Common myeloid progenitor, CD34-positive (primary cell): Measurements from ENCODE around the gene IVNS1ABP.
A peak's percentile ranks its signal among the peaks of the same experiment; 100 is the strongest.
"Not testable (repeated sequence)": the region's sequence is repeated elsewhere in the genome, so short reads cannot be mapped to it uniquely, and the experiment has no call there.

Source experiments
- CTCF ChIA-PET: fragments of 350-600 bp; sonication (Branson Sonifier 250); formaldehyde crosslinking; loops from one replicate; lab custom pipeline; 2021; ENCODE audit warnings: antibody characterized with exemption; lab: Charles Lee
- POLR2A ChIA-PET: fragments of 350-600 bp; sonication (Branson Sonifier 250); formaldehyde crosslinking; loops from one replicate; lab custom pipeline; 2021; ENCODE audit warnings: antibody characterized with exemption; lab: Charles Lee
- DNase-seq, 3 donors: peaks; one replicate each; pipeline versions ENCODE4 v3.0.0 to v3.0.0-alpha.2; 2013
- H3K27ac ChIP-seq, 2 experiments: 1 replicate in 1 of 2; 2 replicates in 1 of 2; pipeline ENCODE4 v1.7.0; 2013; ENCODE audit warnings: inconsistent platforms in 2 of 2, low read length in 2 of 2, mild to moderate bottlenecking in 2 of 2, low read depth in 1 of 2, moderate library complexity in 1 of 2; ENCODE audit not compliant: severe bottlenecking in 2 of 2, insufficient read depth in 1 of 2, poor library complexity in 1 of 2
- H3K27me3 ChIP-seq, 5 experiments: replicated peaks in 2 of 5; 1 replicate in 3 of 5; 2 replicates in 2 of 5; pipeline versions ENCODE4 v1.6.1 to v1.7.0; 2013; ENCODE audit warnings: low read length in 4 of 5, mild to moderate bottlenecking in 2 of 5, moderate library complexity in 2 of 5, inconsistent platforms in 1 of 5; ENCODE audit not compliant: insufficient read depth in 5 of 5, control insufficient read depth in 4 of 5
- H3K36me3 ChIP-seq, 4 experiments: 1 replicate in 2 of 4; 2 replicates in 2 of 4; pipeline versions ENCODE4 v1.6.1 to v1.7.0; 2013; ENCODE audit warnings: low read length in 3 of 4, control low read depth in 1 of 4, mild to moderate bottlenecking in 1 of 4; ENCODE audit not compliant: control insufficient read depth in 4 of 4, insufficient read depth in 4 of 4
- H3K4me1 ChIP-seq, 4 experiments: 1 replicate in 3 of 4; 2 replicates in 1 of 4; pipeline versions ENCODE4 v1.6.1 to v1.7.1; 2013; ENCODE audit warnings: low read length in 3 of 4, mild to moderate bottlenecking in 3 of 4, control low read depth in 1 of 4, inconsistent platforms in 1 of 4, moderate library complexity in 1 of 4; ENCODE audit not compliant: control insufficient read depth in 4 of 4, insufficient read depth in 4 of 4; ENCODE audit errors: control extremely low read depth in 1 of 4
- H3K4me3 ChIP-seq, 7 experiments: 1 replicate in 4 of 7; 2 replicates in 3 of 7; pipeline versions ENCODE4 v1.5.1 to v1.7.0; 2013; ENCODE audit warnings: mild to moderate bottlenecking in 7 of 7, low read length in 6 of 7, moderate library complexity in 6 of 7, inconsistent platforms in 2 of 7, low read depth in 2 of 7, control low read depth in 1 of 7; ENCODE audit not compliant: insufficient read depth in 4 of 7, control insufficient read depth in 1 of 7; ENCODE audit errors: extremely low read depth in 1 of 7
- H3K9me3 ChIP-seq, 5 experiments: 1 replicate in 4 of 5; 2 replicates in 1 of 5; pipeline versions ENCODE4 v1.6.1 to v1.7.1; 2013; ENCODE audit warnings: low read length in 4 of 5, mild to moderate bottlenecking in 2 of 5, inconsistent platforms in 1 of 5, low read depth in 1 of 5, moderate library complexity in 1 of 5; ENCODE audit not compliant: control insufficient read depth in 4 of 5, insufficient read depth in 2 of 5; ENCODE audit errors: control extremely low read depth in 1 of 5
- WGBS: methylation state at CpG from one replicate; pipeline ENCODE4 v1.1.5; 2013; ENCODE audit not compliant: insufficient coverage; 5-methylcytosine and 5-hydroxymethylcytosine counted together

The IVNS1ABP gene

DNA sequence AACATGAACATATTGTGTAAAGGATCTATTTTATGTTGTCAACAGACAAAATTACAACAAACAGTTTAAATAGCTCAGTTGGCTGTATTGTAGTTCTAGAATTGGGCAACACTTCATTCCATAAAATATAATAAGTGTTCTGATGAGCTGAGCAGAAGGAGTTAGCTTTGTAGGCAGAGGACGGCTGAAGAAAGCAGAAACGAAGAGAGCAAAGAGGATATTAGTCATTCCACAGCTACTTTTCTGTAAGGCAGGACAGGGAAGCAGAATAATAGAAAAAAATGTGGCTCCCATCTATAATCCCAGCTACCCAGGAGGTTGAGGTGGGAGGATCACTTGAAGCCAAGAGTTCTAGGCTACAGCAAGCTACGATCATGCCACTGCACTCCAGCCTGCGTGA is 20.2 kb upstream of the IVNS1ABP start:
- ChIA-PET CTCF (interaction anchor here (0.5 to 1.7 kb wide), 6 partner anchors 10 to 344 kb away, joined by 3 to 8 read pairs (median 3); no protein-coding TSS in a partner anchor), POLR2A (no interaction called here)
- WGBS: no CpG with 5 or more reads among the region's 4 CpGs
- H3K27me3 ChIP-seq: no peaks in the 10 kb centered on the region
- no peak overlapping the region for H3K27ac ChIP-seq
- no peak overlapping the region for H3K4me3 ChIP-seq
- no peaks in the 10 kb centered on the region for H3K9me3 ChIP-seq
- no peaks in the 10 kb centered on the region for H3K36me3 ChIP-seq
- H3K4me1 ChIP-seq: peaks cover 25 to 38% (median 26%) of the 10 kb centered on the region in 4 experiments
- peak in 1 of 3 donors; percentile 23 for DNase-seq

DNA sequence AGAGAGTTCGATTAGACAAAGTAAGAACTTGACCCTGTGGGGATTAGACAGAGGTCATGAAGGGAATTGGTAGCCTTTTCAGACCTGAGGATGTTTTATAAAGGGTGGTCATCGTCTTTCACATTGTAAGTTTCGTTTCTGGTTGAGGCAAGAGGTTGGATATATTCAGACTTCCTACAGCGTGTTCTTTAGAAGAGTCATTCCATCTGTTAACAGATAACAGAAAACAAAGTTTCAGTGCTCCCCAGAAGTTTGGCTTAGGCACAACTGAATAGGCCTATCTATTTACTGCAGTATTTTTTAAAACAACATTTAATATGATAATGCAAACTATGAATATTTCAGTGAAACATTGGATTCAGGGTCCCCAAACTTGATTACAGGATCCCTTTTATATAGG is 17.1 kb upstream of the IVNS1ABP start:
- 88% methylated on average over 1 of the region's 4 CpGs for WGBS

DNA sequence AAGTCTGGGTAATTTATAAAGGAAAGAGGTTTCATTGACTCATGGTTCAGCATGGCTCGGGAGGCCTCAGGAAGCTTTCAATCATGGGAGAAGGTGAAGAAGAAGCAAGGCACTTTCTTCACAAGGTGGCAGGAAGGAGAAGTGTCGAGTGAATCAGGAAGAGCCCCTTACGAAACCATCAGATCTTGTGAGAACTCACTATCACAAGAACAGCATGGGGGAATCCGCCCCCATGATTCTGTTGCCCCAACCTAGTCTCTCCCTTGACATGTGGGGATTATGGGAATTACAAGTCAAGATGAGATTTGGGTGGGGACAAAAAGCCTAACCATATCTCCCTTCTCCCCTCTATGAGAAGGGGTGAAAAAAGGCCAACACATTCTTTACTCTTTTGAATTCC is 11.2 kb upstream of the IVNS1ABP start:
- CTCF ChIA-PET: no interaction called here
- WGBS: 83% methylated on average over 2 of the region's 4 CpGs
- H3K27ac ChIP-seq: no peak overlapping the region

More for the DNA sequence above, 17.1 kb upstream of the IVNS1ABP start:
- ChIA-PET CTCF (no interaction called here), POLR2A (no interaction called here)
- Histone ChIP-seq H3K36me3 (no peaks in the 10 kb centered on the region), H3K4me3 (no peak overlapping the region), H3K27me3 (no peaks in the 10 kb centered on the region), H3K4me1 (peaks cover 13 to 27% (median 15%) of the 10 kb centered on the region in 4 experiments), H3K9me3 (no peaks in the 10 kb centered on the region), H3K27ac (no peak overlapping the region)
- no peak for DNase-seq

DNA sequence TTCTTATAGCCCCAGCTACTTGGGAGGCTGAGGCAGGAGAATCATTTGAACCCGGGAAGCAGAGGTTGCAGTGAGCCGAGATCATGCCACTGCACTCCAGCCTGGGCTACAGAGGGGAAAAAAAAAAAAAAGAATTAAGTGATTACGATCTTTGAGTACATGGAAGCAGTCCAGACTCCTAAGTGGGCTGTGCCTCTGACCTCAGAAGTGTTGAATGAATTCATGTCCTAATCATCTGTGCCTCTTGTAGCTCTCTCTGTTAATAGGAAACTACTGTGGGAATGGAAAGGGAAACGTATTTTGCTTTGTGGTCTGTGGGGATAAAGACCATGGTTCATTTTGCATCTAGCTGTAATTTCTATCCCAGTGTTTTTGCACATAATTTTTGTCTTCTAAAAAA is 8.4 kb upstream of the IVNS1ABP start:
- 26% methylated on average over 3 of the region's 4 CpGs for WGBS
- ChIA-PET CTCF (interaction anchor here (0.7 to 1.1 kb wide), 4 partner anchors 12 to 45 kb away, joined by 3 to 4 read pairs (median 3); no protein-coding TSS in a partner anchor), POLR2A (no interaction called here)

More for the DNA sequence above, 11.2 kb upstream of the IVNS1ABP start:
- no peak for DNase-seq
- Histone ChIP-seq H3K4me1 (peaks cover 0 to 4% (median 0%) of the 10 kb centered on the region in 4 experiments), H3K36me3 (no peaks in the 10 kb centered on the region), H3K27me3 (peaks cover 0 to 2% (median 0%) of the 10 kb centered on the region in 5 experiments), H3K9me3 (peaks cover 0 to 2% (median 0%) of the 10 kb centered on the region in 5 experiments), H3K4me3 (no peak overlapping the region)
- POLR2A ChIA-PET: no interaction called here

DNA sequence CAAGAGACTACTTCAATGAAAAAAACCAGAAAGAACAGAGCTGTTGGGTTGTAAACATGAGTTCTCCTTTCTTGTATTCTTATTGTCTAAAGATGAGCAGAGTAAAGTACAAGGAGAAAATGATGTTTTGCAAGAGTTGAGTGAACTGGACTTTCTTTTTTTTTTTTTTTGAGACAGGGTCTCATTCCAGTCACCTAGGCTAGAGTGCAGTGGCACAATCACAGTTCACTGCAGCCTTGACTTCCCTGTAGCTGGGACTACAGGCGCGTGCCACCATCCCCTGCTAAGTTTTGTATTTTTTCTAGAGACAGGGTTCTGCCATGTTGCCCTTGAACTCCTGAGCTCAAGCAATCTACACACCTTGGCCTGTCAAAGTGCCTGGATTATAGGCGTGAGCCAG is 7.1 kb upstream of the IVNS1ABP start:
- Histone ChIP-seq H3K4me3 (no peak overlapping the region), H3K27me3 (peaks cover 0 to 2% (median 0%) of the 10 kb centered on the region in 5 experiments), H3K9me3 (peaks cover 0 to 2% (median 0%) of the 10 kb centered on the region in 5 experiments), H3K4me1 (peaks cover 0 to 4% (median under 1%) of the 10 kb centered on the region in 4 experiments), H3K36me3 (no peaks in the 10 kb centered on the region), H3K27ac (no peak overlapping the region)
- WGBS: 96% methylated on average over 3 of the region's 3 CpGs
- ChIA-PET CTCF (interaction anchor here (0.6 to 1.1 kb wide), 4 partner anchors 9 to 40 kb away, joined by 3 read pairs; no protein-coding TSS in a partner anchor), POLR2A (no interaction called here)
- no peak for DNase-seq

More for the DNA sequence above, 8.4 kb upstream of the IVNS1ABP start:
- peak; percentile 36 to 68 (median 61) for DNase-seq
- Histone ChIP-seq H3K9me3 (peaks cover 0 to 2% (median 0%) of the 10 kb centered on the region in 5 experiments), H3K4me3 (no peak overlapping the region), H3K36me3 (no peaks in the 10 kb centered on the region), H3K27me3 (peaks cover 0 to 2% (median 0%) of the 10 kb centered on the region in 5 experiments), H3K27ac (no peak overlapping the region), H3K4me1 (peaks cover 0 to 4% (median 0%) of the 10 kb centered on the region in 4 experiments)

DNA sequence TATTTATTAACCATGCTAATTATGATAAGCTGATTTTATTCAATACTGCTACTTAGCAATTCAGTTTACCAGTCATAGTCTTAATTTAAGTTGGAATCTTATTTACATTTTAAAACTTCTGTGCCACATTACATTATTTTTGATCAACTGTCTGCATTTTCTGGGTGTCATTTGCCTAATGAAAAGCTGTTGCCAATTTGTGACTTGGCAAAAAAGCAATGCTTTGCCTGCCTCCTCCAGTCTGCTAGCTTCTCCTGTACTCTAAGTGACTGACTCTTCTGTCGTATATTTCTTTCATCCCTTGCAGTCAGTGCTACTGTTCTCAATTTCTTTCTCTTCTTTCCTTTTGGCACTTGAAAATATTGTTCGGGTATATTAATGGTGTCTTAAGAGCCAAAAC is 5.6 kb upstream of the IVNS1ABP start:
- Histone ChIP-seq H3K27me3 (peaks cover 0 to 2% (median 0%) of the 10 kb centered on the region in 5 experiments), H3K27ac (no peak overlapping the region), H3K4me1 (peaks cover 5 to 11% (median 8%) of the 10 kb centered on the region in 4 experiments), H3K36me3 (no peaks in the 10 kb centered on the region), H3K4me3 (no peak overlapping the region), H3K9me3 (no peaks in the 10 kb centered on the region)
- DNase-seq: no peak
- ChIA-PET POLR2A (no interaction called here), CTCF (no interaction called here)
- no CpG with 5 or more reads among the region's 2 CpGs for WGBS

DNA sequence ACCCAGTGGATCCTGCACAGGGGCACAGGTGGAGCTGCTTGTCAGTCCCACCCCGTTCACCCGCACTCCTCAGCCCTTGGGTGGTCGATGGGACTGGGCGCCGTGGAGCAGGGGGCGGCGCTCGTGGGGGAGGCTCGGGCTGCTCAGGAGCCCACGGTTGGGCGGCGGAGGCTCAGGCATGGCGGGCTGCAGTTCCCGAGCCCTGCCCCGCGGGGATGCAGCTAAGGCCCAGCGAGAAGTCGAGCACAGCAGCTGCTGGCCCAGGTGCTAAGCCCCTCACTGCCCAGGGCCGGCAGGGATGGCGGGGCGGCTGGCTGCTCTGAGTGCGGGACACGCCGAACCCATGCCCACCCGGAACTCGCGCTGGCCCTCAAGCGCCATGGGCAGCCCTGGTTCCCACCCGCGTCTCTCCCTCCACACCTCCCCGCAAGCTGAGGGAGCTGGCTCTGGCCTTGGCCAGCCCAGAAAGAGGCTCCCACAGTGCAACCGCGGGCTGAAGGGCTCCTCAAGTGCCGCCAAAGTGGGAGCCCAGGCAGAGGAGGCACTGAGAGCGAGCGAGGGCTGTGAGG is 4.7 kb upstream of the IVNS1ABP start:
- POLR2A ChIA-PET, H3K27me3 ChIP-seq, CTCF ChIA-PET, H3K4me3 ChIP-seq, H3K9me3 ChIP-seq, H3K27ac ChIP-seq, H3K36me3 ChIP-seq, DNase-seq: not testable (repeated sequence)
- H3K4me1 ChIP-seq: peaks cover 5 to 15% (median 11%) of the 10 kb centered on the region in 4 experiments
- WGBS: 98% methylated on average over 29 of the region's 36 CpGs
